GM21723 (cell line): ENCODE measurements around the gene POLR3A.
"Not testable (repeated sequence)": the region's sequence is repeated elsewhere in the genome, so short reads cannot be mapped to it uniquely, and the experiment has no call there.

Experiments
- ATAC-seq: cut with Tn5 transposase; IDR thresholded peaks from one replicate; pipeline ENCODE4 v1.9.1; 2021; ENCODE audit warnings: mild to moderate bottlenecking, moderate library complexity; ENCODE audit not compliant: unreplicated experiment

Gene POLR3A

GRCh38 chr10:78025685-78026364 lies 3.5 kb downstream of the POLR3A start:
- ATAC-seq = no peak

- no peak for ATAC-seq
Observed at GRCh38 chr10:78023741-78024140, 5.6 kb downstream of the POLR3A start.

GRCh38 chr10:78021201-78021600 lies 8.1 kb downstream of the POLR3A start:
- ATAC-seq = no peak

- no peak for ATAC-seq
Observed at GRCh38 chr10:78019264-78019663, 10.1 kb downstream of the POLR3A start.

- no peak for ATAC-seq
Observed at GRCh38 chr10:78017856-78018255, 11.5 kb downstream of the POLR3A start.

- ATAC-seq = no peak
Observed at GRCh38 chr10:78015546-78015945, 13.8 kb downstream of the POLR3A start.

- no peak for ATAC-seq
Observed at GRCh38 chr10:78013564-78013963, 15.8 kb downstream of the POLR3A start.

GRCh38 chr10:78011065-78011464 lies 18.2 kb downstream of the POLR3A start:
- no peak for ATAC-seq

GRCh38 chr10:78010278-78010677 lies 19.0 kb downstream of the POLR3A start:
- ATAC-seq = no peak

- no peak for ATAC-seq
Observed at GRCh38 chr10:78009662-78010061, 19.7 kb downstream of the POLR3A start.

GRCh38 chr10:78007172-78007571 lies 22.1 kb downstream of the POLR3A start:
- ATAC-seq = no peak

- no peak for ATAC-seq
Observed at GRCh38 chr10:78004215-78005026, 24.9 kb downstream of the POLR3A start.

- no peak for ATAC-seq
Observed at GRCh38 chr10:78002541-78003288, 26.6 kb downstream of the POLR3A start.

- no peak for ATAC-seq
Observed at GRCh38 chr10:78000956-78001472, 28.3 kb downstream of the POLR3A start.

- no peak for ATAC-seq
Observed at GRCh38 chr10:78000206-78000605, 29.1 kb downstream of the POLR3A start.

- not testable (repeated sequence) for ATAC-seq
Observed at GRCh38 chr10:77998780-77999179, 30.5 kb downstream of the POLR3A start.

GRCh38 chr10:77993620-77994019 lies 35.7 kb downstream of the POLR3A start:
- ATAC-seq = no peak

- no peak for ATAC-seq
Observed at GRCh38 chr10:77989081-77989724, 40.1 kb downstream of the POLR3A start.

GRCh38 chr10:77987671-77988255 lies 41.6 kb downstream of the POLR3A start:
- ATAC-seq = no peak

GRCh38 chr10:77984986-77985385 lies 44.3 kb downstream of the POLR3A start:
- ATAC-seq = no peak
